ENCODE results near the gene CPA4. TPM values are rescaled to one million over a fixed set of nuclear protein-coding genes. Genes with fewer than 3 reads are reported as not detected.
"Not testable (repeated sequence)": the region's sequence is repeated elsewhere in the genome, so short reads cannot be mapped to it uniquely, and the experiment has no call there.

The CPA4 gene
- total and polyA plus RNA-seq, 2 of the 13 experiments (the other 11 are each of a cell fraction or from before 2014, with no cell fraction given) = 0.20 to 0.22 TPM

GRCh38 chr7:130319541-130319940, 26.6 kb downstream of the CPA4 start:
- Histone ChIP-seq H3K36me3 (replicated peaks in 1 of 2; ENCODE audit: control insufficient read depth in 1 of 2, insufficient read depth in 2 of 2, low read length in 2 of 2) (no peaks in the 10 kb centered on the region), H3K4me3 (replicated peaks in 1 of 3; ENCODE audit: insufficient read depth in 1 of 3, low read depth in 2 of 3, low read length in 3 of 3) (no peak overlapping the region), H4K20me1 (ENCODE audit: insufficient read depth, low read length) (no peaks in the 10 kb centered on the region), H3K4me2 (ENCODE audit: low read depth, low read length) (no peak overlapping the region), H2AFZ (ENCODE audit: low read length) (no peak overlapping the region), H3K9ac (ENCODE audit: insufficient read depth, low read depth, low read length) (no peak overlapping the region), H3K27me3 (ENCODE audit: control insufficient read depth in 1 of 2, insufficient read depth in 2 of 2, low read length in 2 of 2) (peaks cover 0 to 32% of the 10 kb centered on the region in 2 experiments; a peak in 2 of 5 replicates), H3K9me3 (ENCODE audit: low read length) (no peaks in the 10 kb centered on the region), H3K79me2 (ENCODE audit: insufficient read depth, low read length) (no peaks in the 10 kb centered on the region), H3K27ac (ENCODE audit: extremely low read length, insufficient read depth, low read length) (no peak overlapping the region), H3K4me1 (ENCODE audit: insufficient read depth, low read length) (no peaks in the 10 kb centered on the region)
- ATAC-seq (no peak), DNase-seq (ENCODE audit: low spot score) (no peak), FAIRE-seq (no peak)
- ChIA-PET CTCF (ENCODE audit: low intra/inter-chr PET ratio, low total read pairs) (no interaction called here), POLR2A (no interaction called here)
- no TSS peak for BruUV-seq (replicated peaks)
- 69% methylated on average over 1 of the region's 1 CpG for WGBS (ENCODE audit: low lambda C conversion rate)
- intact Hi-C loops (cut with micrococcal nuclease; ENCODE audit: unreplicated experiment) (no loop called here), in situ Hi-C loops (cut with HindIII; ENCODE audit: extremely low pct_ligation_motif_present, low pct_unique_long_range_greater_than_20kb) (no loop called here)
- no peak for TF ChIP-seq ZNF292 (CRISPR knock-in tag; IDR thresholded peaks at IDR 0.05; ENCODE audit: borderline replicate concordance, low read depth)
- no peak for TF ChIP-seq AHR (CRISPR knock-in tag; IDR thresholded peaks at IDR 0.05)
- no peak for TF ChIP-seq ZNF30 (CRISPR knock-in tag; IDR thresholded peaks at IDR 0.05)
- TF ChIP-seq PITX1 (CRISPR knock-in tag; IDR thresholded peaks at IDR 0.05) = no peak
- TF ChIP-seq ZNF33A (CRISPR knock-in tag; IDR thresholded peaks at IDR 0.05; ENCODE audit: borderline replicate concordance) = no peak
- no peak for TF ChIP-seq ZNF10 (CRISPR knock-in tag; IDR thresholded peaks at IDR 0.05; ENCODE audit: borderline replicate concordance, low read depth)
- no peak for TF ChIP-seq STAG1 (CRISPR knock-in tag; IDR thresholded peaks at IDR 0.05)
- no peak for TF ChIP-seq HMGXB3 (CRISPR knock-in tag; IDR thresholded peaks at IDR 0.05; ENCODE audit: borderline replicate concordance)

GRCh38 chr7:130321542-130322229, 28.7 kb downstream of the CPA4 start:
- DNase-seq (ENCODE audit: low spot score); H3K9me3 ChIP-seq (ENCODE audit: low read length); H2AFZ ChIP-seq (ENCODE audit: low read length); H3K27ac ChIP-seq (ENCODE audit: extremely low read length, insufficient read depth, low read length); ATAC-seq; H3K79me2 ChIP-seq (ENCODE audit: insufficient read depth, low read length); intact Hi-C loops (cut with micrococcal nuclease; ENCODE audit: unreplicated experiment); H3K4me2 ChIP-seq (ENCODE audit: low read depth, low read length); H3K9ac ChIP-seq (ENCODE audit: insufficient read depth, low read depth, low read length); FAIRE-seq; H3K36me3 ChIP-seq (replicated peaks in 1 of 2; ENCODE audit: control insufficient read depth in 1 of 2, insufficient read depth in 2 of 2, low read length in 2 of 2); in situ Hi-C loops (cut with HindIII; ENCODE audit: extremely low pct_ligation_motif_present, low pct_unique_long_range_greater_than_20kb); BruUV-seq (replicated peaks); H4K20me1 ChIP-seq (ENCODE audit: insufficient read depth, low read length); H3K4me3 ChIP-seq (replicated peaks in 1 of 3; ENCODE audit: insufficient read depth in 1 of 3, low read depth in 2 of 3, low read length in 3 of 3); H3K4me1 ChIP-seq (ENCODE audit: insufficient read depth, low read length); POLR2A ChIA-PET; CTCF ChIA-PET (ENCODE audit: low intra/inter-chr PET ratio, low total read pairs): not testable (repeated sequence)
- H3K27me3 ChIP-seq (ENCODE audit: control insufficient read depth in 1 of 2, insufficient read depth in 2 of 2, low read length in 2 of 2) = peaks cover 0 to 15% of the 10 kb centered on the region in 2 experiments; a peak in 2 of 5 replicates
- WGBS (ENCODE audit: low lambda C conversion rate) = 2% methylated on average over 3 of the region's 3 CpGs
